Gastrocnemius medialis (tissue), 4 donors: ENCODE measurements around the gene THEMIS2.

Experiments
- CTCF ChIP-seq, 5 experiments: fragments of 450-650 bp in 3 of 5; fragments of 200-600 bp in 2 of 5; sonication (generic) in 2 of 5; IDR thresholded peaks in 4 of 5; conservative IDR thresholded peaks in 1 of 5; 1 replicate in 4 of 5; 2 replicates in 1 of 5; pipeline ENCODE4 v1.5.1; 2016 to 2019; ENCODE audit warnings: antibody characterized with exemption in 5 of 5, mild to moderate bottlenecking in 3 of 5, moderate library complexity in 3 of 5
- POLR2A ChIP-seq, 2 donors: fragments of 450-650 bp; IDR thresholded peaks; one replicate each; pipeline ENCODE4 v1.6.1; 2017; ENCODE audit warnings: antibody characterized with exemption in 2 of 2, mild to moderate bottlenecking in 2 of 2, moderate library complexity in 2 of 2

GRCh38 chr1:27934818-27935549 lies 62.6 kb downstream of the THEMIS2 start, which contains the start of gene SMPDL3B:
- TF ChIP-seq CTCF (IDR thresholded peaks at IDR 0.05 in 4 of 5, conservative IDR thresholded peaks at IDR 0.05 in 1 of 5) (no peak), POLR2A (IDR thresholded peaks at IDR 0.05) (no peak)
